Pancreas (tissue), 10 donors: ENCODE data around the gene ANAPC7. TPM values are rescaled to one million over a fixed set of nuclear protein-coding genes. Genes with fewer than 3 reads are reported as not detected.

Source experiments
- ATAC-seq, 4 donors: fragments of 200-7000 bp; cut with Tn5 transposase; one replicate each; pipeline versions ENCODE4 v1.8.0 to v1.9.1; 2020; ENCODE audit warnings: mild to moderate bottlenecking in 4 of 4, moderate library complexity in 4 of 4
- DNase-seq, 6 donors: peaks; one replicate each; pipeline ENCODE4 v3.0.0-alpha.2; 2020
- FAIRE-seq: peaks from 2 replicates; lab custom pipeline; 2012; peaks lifted over from hg19 to GRCh38; lab: Jason Lieb, UNC
- H3K27ac ChIP-seq, 4 donors: fragments of 200-600 bp; sonication (generic); 1 replicate in 3 of 4; 2 replicates in 1 of 4; pipeline versions ENCODE4 v1.5.0 to v1.8.0; 2020
- H3K27me3 ChIP-seq, 4 donors: fragments of 200-600 bp; one replicate each; pipeline ENCODE4 v1.8.0; 2021
- H3K36me3 ChIP-seq, 3 donors: fragments of 200-600 bp; sonication (generic) in 1 of 3; one replicate each; pipeline versions ENCODE4 v1.5.0 to v1.8.0; 2020 to 2021
- H3K4me1 ChIP-seq, 3 donors: fragments of 200-600 bp; one replicate each; pipeline ENCODE4 v1.8.0; 2021
- H3K4me3 ChIP-seq, 4 donors: fragments of 200-600 bp; sonication (generic) in 2 of 4; one replicate each; pipeline versions ENCODE4 v1.5.0 to v1.8.0; 2020 to 2021
- H3K9me3 ChIP-seq, 4 donors: fragments of 200-600 bp; one replicate each; pipeline ENCODE4 v1.8.0; 2021
- WGBS, 2 donors: extraction: QIAGEN DNeasy Blood & Tissue Kit; methylation state at CpG; one replicate each; pipeline ENCODE4 v1.1.7; 2013; 5-methylcytosine and 5-hydroxymethylcytosine counted together
- intact Hi-C, 3 donors: fragments of 100-400 bp; cut with DNase I; formaldehyde crosslinking; loops; one replicate each; pipeline versions ENCODE4 v1.11.1 to v1.14.2; 2022
- polyA plus RNA-seq, 2 donors: library from polyadenylated mRNA; stranded (reverse); fragments of 200-250 nt; gene quantifications; one replicate each; pipeline ENCODE4 v1.2.3, GENCODE V29; 2013
- total RNA-seq, 6 donors: library from RNA; stranded (reverse); fragmentation: NEBNext Ultra II Directional in 4 of 6; extraction: Animal tissue kit (Norgen Biotek cat#: 25700) in 4 of 6; gene quantifications; one replicate each; pipeline versions ENCODE4 v1.2.1 to v1.2.4, GENCODE V29; 2021 to 2023
- TF ChIP-seq, protein P1 (sequence below), 4 donors: fragments of 200-600 bp; sonication (generic) in 3 of 4; IDR thresholded peaks; one replicate each; pipeline versions ENCODE4 v1.5.0 to v1.8.0; 2021; ENCODE audit warnings: antibody characterized with exemption in 4 of 4
- donor health status: healthy with polysubstance abuse.
- donor health status: DM: no; HTN: no; CAD: no; lungs with moderate emphysema.
- donor health status: DM: no; HTN: no; CAD: no.
- donor health status: control.
- donor health status: control.
- donor health status: Bipolar disorder and iron deficiency.
- donor health status: DM: yes; HTN: yes; CAD: no.
- donor health status: DM: no; HTN: no; CAD: no.
- donor health status: DM: no; HTN: no; CAD: no.
- donor health status: DM: yes; HTN: yes; CAD: no.

Gene ANAPC7
- total and polyA plus RNA-seq, 8 donors, result 9.7 to 35.1 (median 16.4) TPM

DNA sequence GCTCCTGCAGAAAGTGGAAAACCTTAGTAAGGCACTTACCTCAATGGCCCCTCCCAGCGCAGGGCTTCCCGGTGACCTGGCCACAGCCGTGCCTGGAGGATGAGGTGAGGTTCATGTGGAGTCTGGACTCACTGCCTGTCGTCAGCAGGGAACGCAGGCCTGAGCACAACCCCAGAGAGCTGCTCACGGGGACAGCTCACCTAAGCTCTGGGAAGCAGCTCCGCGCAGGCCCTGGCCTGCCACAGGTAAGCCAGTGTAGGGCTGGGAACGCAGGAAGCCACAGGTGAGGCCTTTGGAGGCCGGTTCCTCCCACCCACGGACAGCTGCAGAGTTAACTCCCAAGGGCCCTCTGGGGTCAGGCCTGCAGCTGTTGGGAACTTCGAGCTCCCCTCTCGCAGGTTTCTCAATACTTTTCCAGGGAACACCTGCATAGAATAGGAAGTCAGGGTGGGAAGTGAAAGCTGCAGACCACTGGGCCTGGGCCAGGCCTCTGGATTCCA, 32.7 kb downstream of the ANAPC7 start:
- Histone ChIP-seq H3K4me3 (no peak overlapping the region), H3K9me3 (no peaks in the 10 kb centered on the region), H3K4me1 (no peaks in the 10 kb centered on the region), H3K27me3 (no peaks in the 10 kb centered on the region), H3K36me3 (peaks cover 0 to 33% (median 0%) of the 10 kb centered on the region in 3 donors), H3K27ac (no peak overlapping the region)
- TF ChIP-seq, protein P1, sequence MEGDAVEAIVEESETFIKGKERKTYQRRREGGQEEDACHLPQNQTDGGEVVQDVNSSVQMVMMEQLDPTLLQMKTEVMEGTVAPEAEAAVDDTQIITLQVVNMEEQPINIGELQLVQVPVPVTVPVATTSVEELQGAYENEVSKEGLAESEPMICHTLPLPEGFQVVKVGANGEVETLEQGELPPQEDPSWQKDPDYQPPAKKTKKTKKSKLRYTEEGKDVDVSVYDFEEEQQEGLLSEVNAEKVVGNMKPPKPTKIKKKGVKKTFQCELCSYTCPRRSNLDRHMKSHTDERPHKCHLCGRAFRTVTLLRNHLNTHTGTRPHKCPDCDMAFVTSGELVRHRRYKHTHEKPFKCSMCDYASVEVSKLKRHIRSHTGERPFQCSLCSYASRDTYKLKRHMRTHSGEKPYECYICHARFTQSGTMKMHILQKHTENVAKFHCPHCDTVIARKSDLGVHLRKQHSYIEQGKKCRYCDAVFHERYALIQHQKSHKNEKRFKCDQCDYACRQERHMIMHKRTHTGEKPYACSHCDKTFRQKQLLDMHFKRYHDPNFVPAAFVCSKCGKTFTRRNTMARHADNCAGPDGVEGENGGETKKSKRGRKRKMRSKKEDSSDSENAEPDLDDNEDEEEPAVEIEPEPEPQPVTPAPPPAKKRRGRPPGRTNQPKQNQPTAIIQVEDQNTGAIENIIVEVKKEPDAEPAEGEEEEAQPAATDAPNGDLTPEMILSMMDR (IDR thresholded peaks at IDR 0.05), result no peak
- WGBS, 2 donors, result 88% methylated on average over 13 of the region's 13 CpGs
- intact Hi-C loops, result no loop called here
- ATAC-seq (no peak), DNase-seq (no peak), FAIRE-seq (no peak)

DNA sequence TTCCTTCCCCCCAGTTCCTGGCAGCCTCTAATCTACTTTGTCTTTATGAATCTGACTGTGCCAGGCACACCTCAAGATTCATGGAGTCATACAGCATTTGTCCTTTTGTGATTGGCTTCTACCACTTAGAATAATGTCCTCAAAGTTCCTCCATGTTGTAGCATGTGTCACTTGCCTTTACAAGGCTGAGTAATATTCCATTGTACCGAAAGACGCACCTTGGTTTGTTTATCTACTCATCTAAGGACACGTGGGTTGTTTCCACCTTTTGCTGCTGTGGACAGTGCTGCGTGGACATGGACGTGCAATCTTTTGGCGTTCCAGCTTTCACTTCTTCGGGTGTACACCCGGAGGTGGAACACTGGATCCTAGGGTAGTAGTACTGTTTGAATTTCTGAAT, 33.5 kb downstream of the ANAPC7 start:
- 95 to 97% methylated on average over 8 of the region's 8 CpGs for WGBS, 2 donors
- FAIRE-seq, result no peak
- Histone ChIP-seq H3K36me3 (peaks cover 0 to 25% (median 0%) of the 10 kb centered on the region in 3 donors), H3K9me3 (no peaks in the 10 kb centered on the region), H3K4me1 (no peaks in the 10 kb centered on the region), H3K4me3 (no peak overlapping the region), H3K27me3 (no peaks in the 10 kb centered on the region), H3K27ac (no peak overlapping the region)
- no peak for ATAC-seq
- TF ChIP-seq, protein P1 (IDR thresholded peaks at IDR 0.05), result no peak
- intact Hi-C loops, result no loop called here
- no peak for DNase-seq

DNA sequence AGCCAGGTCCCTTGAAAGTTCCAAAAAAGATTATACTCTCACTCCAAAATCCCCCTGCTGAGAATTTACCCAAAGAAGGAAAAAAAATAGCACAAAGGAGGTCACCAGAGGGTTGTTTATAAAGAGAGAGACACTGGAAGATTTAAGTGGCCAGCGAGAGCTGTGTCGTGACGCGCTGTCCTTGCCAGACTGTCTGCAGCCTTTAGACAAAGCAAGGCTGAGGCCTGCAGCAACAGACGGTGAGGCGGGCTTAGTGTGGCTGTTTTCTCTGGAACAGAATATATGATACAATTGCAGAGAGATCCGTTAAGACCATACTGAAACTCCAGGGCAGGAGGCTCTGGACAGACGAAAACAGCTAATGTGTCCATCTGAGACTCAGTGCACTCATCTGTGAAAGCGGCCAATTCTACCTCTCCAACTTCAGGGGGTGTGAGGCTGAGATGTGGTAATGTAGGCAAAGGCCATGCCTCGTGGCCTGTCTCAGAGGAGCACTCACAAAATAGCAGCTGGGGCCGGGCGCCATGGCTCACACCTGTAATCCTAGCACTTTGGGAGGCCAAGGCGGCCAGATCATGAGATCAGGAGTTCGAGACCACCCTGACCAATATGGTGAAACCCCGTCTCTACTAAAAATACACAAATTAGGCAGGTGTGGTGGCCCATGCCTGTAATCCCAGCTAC, 36.2 kb downstream of the ANAPC7 start:
- DNase-seq (no peak), ATAC-seq (no peak), FAIRE-seq (no peak)
- WGBS, 2 donors, result 86 to 91% methylated on average over 15 of the region's 15 CpGs
- TF ChIP-seq, protein P1 (IDR thresholded peaks at IDR 0.05), result no peak
- Histone ChIP-seq H3K27me3 (no peaks in the 10 kb centered on the region), H3K9me3 (no peaks in the 10 kb centered on the region), H3K4me1 (no peaks in the 10 kb centered on the region), H3K27ac (no peak overlapping the region), H3K4me3 (no peak overlapping the region), H3K36me3 (peaks cover 0 to 6% (median 0%) of the 10 kb centered on the region in 3 donors)
- intact Hi-C loops, result no loop called here

DNA sequence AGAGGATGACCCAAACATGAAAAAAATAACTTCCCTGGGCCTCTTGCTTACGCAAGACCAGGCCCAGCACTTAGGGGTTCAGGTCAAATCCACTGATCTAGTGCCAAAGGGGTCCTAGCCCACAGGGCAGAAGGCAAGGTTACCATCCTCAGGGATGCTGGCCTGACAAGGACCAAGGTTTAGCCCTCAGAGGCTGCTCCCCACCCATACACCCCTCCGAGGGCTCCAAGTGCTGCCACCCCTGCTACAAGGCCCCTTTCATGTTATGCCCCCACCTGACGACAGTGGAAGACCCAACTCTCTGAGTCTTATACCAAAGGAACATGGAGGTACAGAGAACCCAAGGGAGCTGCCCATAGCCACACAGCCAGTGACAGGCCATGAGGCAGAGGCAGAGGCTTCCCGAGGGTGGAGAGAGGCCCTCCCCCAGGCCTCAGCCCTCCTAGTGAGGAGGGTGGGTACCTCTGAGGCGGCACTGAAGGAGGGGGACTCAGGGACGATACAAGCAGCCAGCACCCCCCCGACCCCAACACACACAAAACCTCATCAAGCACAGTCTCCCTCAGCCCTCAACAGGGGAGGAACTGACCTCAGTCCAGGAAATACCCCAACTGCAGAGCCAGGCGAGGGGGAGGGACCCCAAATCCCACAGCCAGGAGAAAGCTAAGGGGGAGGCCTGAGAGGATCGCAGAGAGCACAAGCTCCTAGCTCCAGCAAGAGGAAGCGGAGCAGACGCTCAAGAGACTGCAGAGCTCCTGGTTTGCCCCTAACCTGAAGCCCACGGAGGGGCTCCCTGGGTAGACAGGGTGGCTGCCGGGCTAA, 37.0 kb downstream of the ANAPC7 start:
- Histone ChIP-seq H3K4me1 (no peaks in the 10 kb centered on the region), H3K27ac (no peak overlapping the region), H3K27me3 (no peaks in the 10 kb centered on the region), H3K9me3 (no peaks in the 10 kb centered on the region), H3K36me3 (peaks cover 0 to 6% (median 0%) of the 10 kb centered on the region in 3 donors), H3K4me3 (no peak overlapping the region)
- FAIRE-seq, result no peak
- intact Hi-C loops, result no loop called here
- DNase-seq, result no peak
- 77 to 87% methylated on average over 13 of the region's 13 CpGs for WGBS, 2 donors
- ATAC-seq, result no peak
- TF ChIP-seq, protein P1 (IDR thresholded peaks at IDR 0.05), result no peak
